Measurements from ENCODE around the gene TGM4. TPM values are rescaled to one million over a fixed set of nuclear protein-coding genes. Genes with fewer than 3 reads are reported as not detected.
"Not testable (repeated sequence)": the region's sequence is repeated elsewhere in the genome, so short reads cannot be mapped to it uniquely, and the experiment has no call there.

TGM4 gene
- total RNA-seq, 1 experiment from 2014 or later, result 0.61 TPM

GRCh38 chr3:44845528-44846520 is 28.6 kb upstream of the TGM4 start:
- peak in 1 of 2 experiments; percentile 71 for DNase-seq
- no peaks in the 10 kb centered on the region for H3K36me3 ChIP-seq (ENCODE audit: low read depth)
- POLR2A ChIA-PET (ENCODE audit: unreplicated experiment), result no interaction called here

GRCh38 chr3:44848634-44849033 is 25.8 kb upstream of the TGM4 start:
- H3K27me3 ChIP-seq (ENCODE audit: insufficient read depth, low read depth), result no peaks in the 10 kb centered on the region
- H3F3A ChIP-seq (ENCODE audit: insufficient read depth, low read depth), result no peaks in the 10 kb centered on the region
- TF ChIP-seq EZH2 (IDR thresholded peaks at IDR 0.05; ENCODE audit: low read depth) (no peak), CTCF (conservative IDR thresholded peaks at IDR 0.05) (no peak)
- DNase-seq, result no peak
- H4K20me1 ChIP-seq (ENCODE audit: insufficient read depth), result no peaks in the 10 kb centered on the region
- H3K9me3 ChIP-seq (ENCODE audit: insufficient read depth, low read depth), result no peaks in the 10 kb centered on the region
- peaks cover 4% of the 10 kb centered on the region; the same call in 1 of the 2 replicates for H3K36me3 ChIP-seq (ENCODE audit: low read depth)
- H3K9me2 ChIP-seq (ENCODE audit: insufficient read depth), result no peaks in the 10 kb centered on the region
- H3K4me1 ChIP-seq (replicated peaks; ENCODE audit: insufficient read depth), result peaks cover 9% of the 10 kb centered on the region; the same call in 1 of the 2 replicates
- H3K27ac ChIP-seq, result no peak overlapping the region
- intact Hi-C loops (cut with micrococcal nuclease; ENCODE audit: unreplicated experiment), result loop anchor here (5.0 kb wide), 1 partner anchor 64 kb away; no protein-coding TSS in a partner anchor
- no peak overlapping the region for H3K4me2 ChIP-seq
- no peaks in the 10 kb centered on the region for H3K79me2 ChIP-seq (ENCODE audit: low read depth)
- ChIA-PET POLR2A (ENCODE audit: unreplicated experiment) (no interaction called here), CTCF (no interaction called here)
- BruUV-seq (replicated peaks), result no TSS peak
- no peak overlapping the region for H3K4me3 ChIP-seq
- H2AFZ ChIP-seq, result no peak overlapping the region

More at GRCh38 chr3:44845528-44846520, 28.6 kb upstream of the TGM4 start:
- Histone ChIP-seq H3K27ac (peak overlapping the region; percentile 50), H3K9me2 (ENCODE audit: insufficient read depth) (no peaks in the 10 kb centered on the region), H3F3A (ENCODE audit: insufficient read depth, low read depth) (no peaks in the 10 kb centered on the region), H4K20me1 (ENCODE audit: insufficient read depth) (no peaks in the 10 kb centered on the region), H3K4me1 (replicated peaks; ENCODE audit: insufficient read depth) (peaks cover 9% of the 10 kb centered on the region; the same call in 1 of the 2 replicates), H3K4me2 (peak overlapping the region; percentile 22), H3K9me3 (ENCODE audit: insufficient read depth, low read depth) (no peaks in the 10 kb centered on the region), H3K4me3 (no peak overlapping the region), H3K27me3 (ENCODE audit: insufficient read depth, low read depth) (no peaks in the 10 kb centered on the region), H3K79me2 (ENCODE audit: low read depth) (no peaks in the 10 kb centered on the region), H2AFZ (no peak overlapping the region)
- no TSS peak for BruUV-seq (replicated peaks)
- CTCF ChIA-PET, result no interaction called here
- intact Hi-C loops (cut with micrococcal nuclease; ENCODE audit: unreplicated experiment), result loop anchor here (5.0 kb wide), 1 partner anchor 66 kb away; no protein-coding TSS in a partner anchor
- TF ChIP-seq EZH2 (IDR thresholded peaks at IDR 0.05; ENCODE audit: low read depth) (no peak), CTCF (conservative IDR thresholded peaks at IDR 0.05) (no peak)

GRCh38 chr3:44856663-44857062 is 17.7 kb upstream of the TGM4 start:
- POLR2A ChIA-PET (ENCODE audit: unreplicated experiment); CTCF ChIA-PET; H3K79me2 ChIP-seq (ENCODE audit: low read depth); BruUV-seq (replicated peaks); intact Hi-C loops (cut with micrococcal nuclease; ENCODE audit: unreplicated experiment); H3K27ac ChIP-seq; H3K4me2 ChIP-seq; H3K36me3 ChIP-seq (ENCODE audit: low read depth); H3K4me3 ChIP-seq; DNase-seq; H3K27me3 ChIP-seq (ENCODE audit: insufficient read depth, low read depth); H2AFZ ChIP-seq; H3K9me2 ChIP-seq (ENCODE audit: insufficient read depth); H3K9me3 ChIP-seq (ENCODE audit: insufficient read depth, low read depth); H3K4me1 ChIP-seq (replicated peaks; ENCODE audit: insufficient read depth); H4K20me1 ChIP-seq (ENCODE audit: insufficient read depth): not testable (repeated sequence)
- peaks cover 16% of the 10 kb centered on the region; the same call in 1 of the 2 replicates for H3F3A ChIP-seq (ENCODE audit: insufficient read depth, low read depth)
